ENCODE results near the gene CT45A10. TPM values are rescaled to one million over a fixed set of nuclear protein-coding genes. Genes with fewer than 3 reads are reported as not detected.
"Not testable (repeated sequence)": the region's sequence is repeated elsewhere in the genome, so short reads cannot be mapped to it uniquely, and the experiment has no call there.

Gene CT45A10
- total RNA-seq, 8 experiments from 2014 or later, result not detected

DNA sequence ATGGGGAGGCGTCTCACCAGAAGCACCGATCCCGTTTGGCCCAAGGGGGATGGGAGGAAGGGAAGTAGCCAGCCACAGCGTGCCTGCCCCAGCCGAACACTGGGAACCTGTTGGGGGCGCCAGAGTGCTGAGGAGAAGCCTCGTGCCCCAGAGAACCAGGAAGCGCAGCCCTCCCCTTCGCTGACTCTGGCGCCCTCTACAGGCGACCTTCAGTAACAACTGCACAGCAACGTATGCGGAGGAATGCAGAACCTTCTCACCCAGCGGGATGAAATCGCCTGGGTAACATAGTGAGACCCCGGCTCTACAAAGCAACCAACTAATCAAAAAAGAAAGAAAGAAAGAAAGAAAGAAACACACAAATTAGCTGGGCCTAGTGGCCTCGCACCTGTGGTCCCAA, 38.8 kb downstream of the CT45A10 start, which contains the start of gene CT45A8:
TSS of gene CT45A8 (minus strand) at position 101 of the 400 bp plus-strand sequence. CDS start 3,755 bp downstream, outside the sequence.
- H3K4me3 ChIP-seq; in situ Hi-C loops (cut with MboI; ENCODE audit: low pct_unique_long_range_greater_than_20kb in 2 of 9, low sequenced_read_pairs in 9 of 9, unreplicated experiment in 9 of 9); ATAC-seq (replicated peaks in 6 of 8); H3K27ac ChIP-seq; H3K4me1 ChIP-seq (replicated peaks in 1 of 2): not testable (repeated sequence)
- WGBS, 10 experiments, result no CpG with 5 or more reads among the region's 17 CpGs

DNA sequence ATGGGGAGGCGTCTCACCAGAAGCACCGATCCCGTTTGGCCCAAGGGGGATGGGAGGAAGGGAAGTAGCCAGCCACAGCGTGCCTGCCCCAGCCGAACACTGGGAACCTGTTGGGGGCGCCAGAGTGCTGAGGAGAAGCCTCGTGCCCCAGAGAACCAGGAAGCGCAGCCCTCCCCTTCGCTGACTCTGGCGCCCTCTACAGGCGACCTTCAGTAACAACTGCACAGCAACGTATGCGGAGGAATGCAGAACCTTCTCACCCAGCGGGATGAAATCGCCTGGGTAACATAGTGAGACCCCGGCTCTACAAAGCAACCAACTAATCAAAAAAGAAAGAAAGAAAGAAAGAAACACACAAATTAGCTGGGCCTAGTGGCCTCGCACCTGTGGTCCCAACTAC, 56.1 kb downstream of the CT45A10 start, which contains the start of gene CT45A7:
TSS of gene CT45A7 (minus strand) at position 101 of the 400 bp plus-strand sequence. CDS start 3,747 bp downstream, outside the sequence.
- H3K27ac ChIP-seq; ATAC-seq (replicated peaks in 6 of 8); H3K4me3 ChIP-seq; H3K4me1 ChIP-seq (replicated peaks in 1 of 2); in situ Hi-C loops (cut with MboI; ENCODE audit: low pct_unique_long_range_greater_than_20kb in 2 of 9, low sequenced_read_pairs in 9 of 9, unreplicated experiment in 9 of 9): not testable (repeated sequence)
- no CpG with 5 or more reads among the region's 17 CpGs for WGBS, 10 experiments

Other genes starting within 250 kb of the CT45A10 start
- not detected for gene CT45A1, start 179.8 kb downstream of the CT45A10 start, total RNA-seq
- gene CT45A3, start 125.3 kb downstream of the CT45A10 start, total RNA-seq, result not detected
- gene CT45A5, start 107.9 kb downstream of the CT45A10 start, total RNA-seq, result under 1 TPM in 1 of 8 experiments, not detected in 7; 0.24 TPM
- gene CT45A6, start 90.7 kb downstream of the CT45A10 start, total RNA-seq, result not detected
- not detected for gene CT45A2, start 73.4 kb downstream of the CT45A10 start, total RNA-seq
- gene CT45A7, start 56.2 kb downstream of the CT45A10 start, total RNA-seq, result not detected
- not detected for gene CT45A8, start 38.9 kb downstream of the CT45A10 start, total RNA-seq
- gene CT45A9, start 21.6 kb downstream of the CT45A10 start, total RNA-seq, result not detected
- gene SAGE1, start 272 bp upstream of the CT45A10 start, total RNA-seq, result not detected
- 10 to 100 TPM; 17.8 to 30.8 (median 23.3) TPM for gene MMGT1, start 80.5 kb upstream of the CT45A10 start, total RNA-seq
- 10 to 100 TPM; 12.0 to 37.0 (median 31.1) TPM for gene SLC9A6, start 92.0 kb upstream of the CT45A10 start, total RNA-seq

Data from motor neuron (in vitro differentiated cells).